OCI-LY3 (cell line): ENCODE data around the gene SLC1A7.

Experiments
- H2AFZ ChIP-seq: fragments of 200-600, 300-600 bp; shearing (Covaris generic); 2 replicates; pipeline ENCODE4 v1.6.0; 2014; ENCODE audit warnings: antibody characterized with exemption, low read depth, low read length
- H3K27ac ChIP-seq: fragments of 200-600, 300-600 bp; sonication (generic); 2 replicates; pipeline ENCODE4 v1.5.1; 2014; ENCODE audit warnings: mild to moderate bottlenecking, low read length, moderate library complexity, mixed read lengths
- H3K27me3 ChIP-seq: fragments of 200-600, 300-600 bp; sonication (generic); 2 replicates; pipeline ENCODE4 v1.6.1; 2014; ENCODE audit warnings: low read depth, low read length, mixed read lengths
- H3K36me3 ChIP-seq: fragments of 200-600, 300-600 bp; sonication (generic); replicated peaks from 2 replicates; pipeline ENCODE3; 2014; ENCODE audit warnings: low read depth, low read length, mixed read lengths
- H3K4me1 ChIP-seq: fragments of 300-600, 200-600 bp; sonication (generic); 2 replicates; pipeline ENCODE4 v1.6.1; 2014; ENCODE audit warnings: low read length, mixed read lengths
- H3K4me2 ChIP-seq: fragments of 200-600, 300-600 bp; sonication (generic); 2 replicates; pipeline ENCODE4 v1.6.1; 2014; ENCODE audit warnings: low read length, mixed read lengths
- H3K4me3 ChIP-seq: fragments of 300-600, 200-600 bp; sonication (generic); 2 replicates; pipeline ENCODE4 v1.5.1; 2014; ENCODE audit warnings: antibody characterized with exemption, mild to moderate bottlenecking, low read length, moderate library complexity
- H3K79me2 ChIP-seq: fragments of 300-600, 200-600 bp; shearing (Covaris generic); 2 replicates; pipeline ENCODE4 v1.6.1; 2014; ENCODE audit warnings: mild to moderate bottlenecking, low read length, mixed read lengths
- H3K9ac ChIP-seq: fragments of 300-600, 200-600 bp; shearing (Covaris generic); 2 replicates; pipeline ENCODE4 v1.6.0; 2014; ENCODE audit warnings: mild to moderate bottlenecking, low read length, moderate library complexity
- H3K9me3 ChIP-seq: fragments of 200-600, 300-600 bp; shearing (Covaris generic); 2 replicates; pipeline ENCODE4 v1.6.1; 2014; ENCODE audit warnings: low read length, mixed read lengths; ENCODE audit not compliant: insufficient read depth
- H4K20me1 ChIP-seq: fragments of 200-600, 300-600 bp; sonication (generic); 2 replicates; pipeline ENCODE4 v1.6.1; 2016; ENCODE audit warnings: low read length, mixed read lengths; ENCODE audit not compliant: insufficient read depth
- EZH2phosphoT487 ChIP-seq: fragments of 200-600 bp; shearing (Covaris generic); IDR thresholded peaks from 2 replicates; pipeline ENCODE4 v1.6.1; 2018; ENCODE audit warnings: antibody characterized with exemption, mixed run types, low read depth
- TF ChIP-seq, protein P1 (sequence below): fragments of 200-600, 300-600 bp; sonication (generic); IDR thresholded peaks from 2 replicates; pipeline ENCODE4 v1.5.1; 2014; ENCODE audit warnings: antibody characterized with exemption, low read length, low read depth

Gene SLC1A7

DNA sequence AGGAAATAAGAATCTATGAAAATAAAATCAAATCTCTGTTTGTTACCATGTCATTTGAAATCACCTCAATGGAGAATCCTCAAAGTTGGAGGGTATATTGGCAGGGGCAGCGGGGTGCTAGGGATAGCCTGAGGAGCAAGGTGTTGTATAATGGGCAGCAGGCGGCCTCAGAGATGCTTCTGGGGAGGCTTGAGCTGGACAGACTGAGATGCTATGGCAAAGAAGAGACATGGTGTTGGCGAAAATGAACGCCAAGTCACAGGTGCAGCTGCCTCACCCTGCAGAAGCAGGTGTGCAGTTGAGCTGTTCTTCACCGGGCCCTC lies 3.1 kb upstream of the SLC1A7 start:
- H2AFZ ChIP-seq: no peak overlapping the region
- no peak for TF ChIP-seq EZH2phosphoT487
- TF ChIP-seq, protein P1, sequence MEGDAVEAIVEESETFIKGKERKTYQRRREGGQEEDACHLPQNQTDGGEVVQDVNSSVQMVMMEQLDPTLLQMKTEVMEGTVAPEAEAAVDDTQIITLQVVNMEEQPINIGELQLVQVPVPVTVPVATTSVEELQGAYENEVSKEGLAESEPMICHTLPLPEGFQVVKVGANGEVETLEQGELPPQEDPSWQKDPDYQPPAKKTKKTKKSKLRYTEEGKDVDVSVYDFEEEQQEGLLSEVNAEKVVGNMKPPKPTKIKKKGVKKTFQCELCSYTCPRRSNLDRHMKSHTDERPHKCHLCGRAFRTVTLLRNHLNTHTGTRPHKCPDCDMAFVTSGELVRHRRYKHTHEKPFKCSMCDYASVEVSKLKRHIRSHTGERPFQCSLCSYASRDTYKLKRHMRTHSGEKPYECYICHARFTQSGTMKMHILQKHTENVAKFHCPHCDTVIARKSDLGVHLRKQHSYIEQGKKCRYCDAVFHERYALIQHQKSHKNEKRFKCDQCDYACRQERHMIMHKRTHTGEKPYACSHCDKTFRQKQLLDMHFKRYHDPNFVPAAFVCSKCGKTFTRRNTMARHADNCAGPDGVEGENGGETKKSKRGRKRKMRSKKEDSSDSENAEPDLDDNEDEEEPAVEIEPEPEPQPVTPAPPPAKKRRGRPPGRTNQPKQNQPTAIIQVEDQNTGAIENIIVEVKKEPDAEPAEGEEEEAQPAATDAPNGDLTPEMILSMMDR: no peak

GRCh38 chr1:53145051-53145600 lies 2.7 kb upstream of the SLC1A7 start:
- Histone ChIP-seq H3K79me2 (no peaks in the 10 kb centered on the region), H3K4me2 (no peak overlapping the region), H3K4me1 (no peaks in the 10 kb centered on the region), H3K4me3 (no peak overlapping the region), H3K9ac (no peak overlapping the region), H3K36me3 (no peaks in the 10 kb centered on the region), H3K9me3 (no peaks in the 10 kb centered on the region), H3K27ac (no peak overlapping the region), H2AFZ (no peak overlapping the region), H4K20me1 (no peaks in the 10 kb centered on the region), H3K27me3 (no peaks in the 10 kb centered on the region)
- TF ChIP-seq, protein P1: no peak
- TF ChIP-seq EZH2phosphoT487: no peak

More for the DNA sequence above, 3.1 kb upstream of the SLC1A7 start:
- Histone ChIP-seq H3K4me2 (no peak overlapping the region), H3K79me2 (no peaks in the 10 kb centered on the region), H3K9ac (no peak overlapping the region), H4K20me1 (no peaks in the 10 kb centered on the region), H3K27ac (no peak overlapping the region), H3K4me3 (no peak overlapping the region), H3K36me3 (no peaks in the 10 kb centered on the region), H3K27me3 (no peaks in the 10 kb centered on the region), H3K9me3 (no peaks in the 10 kb centered on the region), H3K4me1 (no peaks in the 10 kb centered on the region)

DNA sequence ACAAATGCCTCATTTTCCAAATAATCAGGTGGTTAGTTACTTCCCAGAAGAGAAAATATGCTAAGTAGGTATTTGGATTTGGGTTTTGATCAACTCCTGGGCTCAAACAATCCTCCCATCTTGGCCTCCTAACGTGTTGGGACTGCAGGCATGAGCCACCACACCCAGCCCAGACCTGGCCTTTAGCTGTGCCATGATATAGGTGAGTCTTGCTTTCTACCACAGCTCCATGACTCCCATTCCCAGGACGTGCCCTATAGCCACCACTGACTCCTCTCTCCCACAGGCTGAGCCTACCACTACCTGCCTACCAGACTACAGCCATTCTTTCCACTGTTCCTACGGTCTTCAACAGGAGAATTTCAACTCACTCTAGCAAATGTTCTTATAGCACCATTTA lies 1.8 kb upstream of the SLC1A7 start:
- H2AFZ ChIP-seq: no peak overlapping the region
- H3K9ac ChIP-seq: no peak overlapping the region
- H3K9me3 ChIP-seq: no peaks in the 10 kb centered on the region
- H3K4me1 ChIP-seq: no peaks in the 10 kb centered on the region
- no peak overlapping the region for H3K4me2 ChIP-seq
- no peaks in the 10 kb centered on the region for H3K79me2 ChIP-seq
- no peak for TF ChIP-seq EZH2phosphoT487
- TF ChIP-seq, protein P1: no peak
- no peaks in the 10 kb centered on the region for H4K20me1 ChIP-seq
- H3K27me3 ChIP-seq: no peaks in the 10 kb centered on the region
- no peaks in the 10 kb centered on the region for H3K36me3 ChIP-seq
- no peak overlapping the region for H3K4me3 ChIP-seq
- no peak overlapping the region for H3K27ac ChIP-seq

DNA sequence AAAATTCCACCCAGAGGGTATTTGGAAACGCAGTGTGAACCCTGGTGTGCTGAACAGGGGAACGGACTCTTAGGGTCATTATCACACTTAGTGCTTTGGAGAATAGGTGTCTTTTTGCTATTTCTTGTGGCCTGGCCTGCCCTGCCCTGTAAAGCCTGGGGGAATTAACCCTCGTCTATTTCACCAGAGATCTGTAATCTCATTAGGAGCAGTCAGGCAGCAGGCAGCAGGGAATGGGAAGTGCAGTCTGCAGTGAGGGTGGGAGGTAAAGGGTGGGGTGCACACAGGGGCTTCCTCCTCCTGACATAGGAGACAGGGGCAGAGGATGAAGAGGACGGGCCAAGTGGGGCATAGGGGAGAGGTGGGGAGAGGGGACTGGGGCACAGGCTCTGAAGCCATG lies 1.1 kb upstream of the SLC1A7 start:
- Histone ChIP-seq H3K79me2 (no peaks in the 10 kb centered on the region), H3K27ac (no peak overlapping the region), H3K9ac (no peak overlapping the region), H3K36me3 (no peaks in the 10 kb centered on the region), H3K4me1 (no peaks in the 10 kb centered on the region), H3K4me2 (no peak overlapping the region), H4K20me1 (no peaks in the 10 kb centered on the region), H3K9me3 (no peaks in the 10 kb centered on the region), H3K4me3 (no peak overlapping the region), H3K27me3 (no peaks in the 10 kb centered on the region), H2AFZ (no peak overlapping the region)
- TF ChIP-seq, protein P1: no peak
- no peak for TF ChIP-seq EZH2phosphoT487
